Measurements from ENCODE around the gene DAPK3.

DNA sequence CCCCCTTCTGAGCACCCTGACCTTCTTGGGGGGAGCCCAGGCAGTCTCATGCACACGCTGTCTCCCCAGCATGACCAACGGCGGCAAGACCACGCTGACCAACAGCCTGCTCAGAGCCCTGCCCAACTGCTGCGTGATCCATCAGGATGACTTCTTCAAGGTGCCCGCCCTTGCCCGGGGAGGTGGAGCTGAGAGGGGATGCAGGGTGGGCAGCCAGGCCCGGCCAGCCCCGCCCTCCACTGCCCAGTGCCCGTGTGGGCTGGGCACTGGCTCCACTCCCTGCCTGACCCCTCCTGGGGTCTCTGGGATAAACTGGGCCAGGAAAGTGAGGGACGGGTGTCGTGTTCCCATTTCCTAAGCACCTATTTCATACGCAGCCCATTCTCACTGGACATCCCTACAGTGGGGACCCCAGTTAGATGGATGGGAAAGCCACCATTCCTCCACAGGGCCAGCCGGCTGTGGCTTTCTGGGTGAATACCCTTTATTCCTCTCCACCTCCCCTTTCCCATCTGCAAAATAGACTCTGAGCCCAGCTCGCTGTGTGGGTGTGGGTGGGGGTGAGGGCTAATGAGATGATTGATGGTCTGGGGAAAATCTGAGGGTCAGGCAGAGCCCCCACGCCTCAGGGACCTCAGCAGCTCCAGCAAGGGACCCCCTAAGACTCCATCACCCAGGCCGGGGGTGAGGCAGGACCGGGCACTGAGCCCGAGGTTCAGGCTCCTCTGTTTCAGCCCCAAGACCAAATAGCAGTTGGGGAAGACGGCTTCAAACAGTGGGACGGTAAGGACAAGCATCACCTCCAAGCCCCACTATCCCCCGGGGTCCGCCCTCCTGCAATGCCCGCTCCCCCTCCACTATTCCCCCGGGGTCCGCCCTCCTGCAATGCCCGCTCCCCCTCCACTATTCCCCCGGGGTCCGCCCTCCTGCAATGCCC, 34.1 kb downstream of the DAPK3 start:
- TF ChIP-seq TARDBP (IDR thresholded peaks at IDR 0.05), result no peak
- TF ChIP-seq SP1 (IDR thresholded peaks at IDR 0.05), result no peak
- no peak for TF ChIP-seq FOXK2 (IDR thresholded peaks at IDR 0.05)
- TF ChIP-seq FOXM1 (IDR thresholded peaks at IDR 0.05; ENCODE audit: borderline replicate concordance), result no peak
- no peak for TF ChIP-seq ELF4 (IDR thresholded peaks at IDR 0.05)
- no peak for TF ChIP-seq NFRKB (IDR thresholded peaks at IDR 0.05)
- TF ChIP-seq, protein P1, sequence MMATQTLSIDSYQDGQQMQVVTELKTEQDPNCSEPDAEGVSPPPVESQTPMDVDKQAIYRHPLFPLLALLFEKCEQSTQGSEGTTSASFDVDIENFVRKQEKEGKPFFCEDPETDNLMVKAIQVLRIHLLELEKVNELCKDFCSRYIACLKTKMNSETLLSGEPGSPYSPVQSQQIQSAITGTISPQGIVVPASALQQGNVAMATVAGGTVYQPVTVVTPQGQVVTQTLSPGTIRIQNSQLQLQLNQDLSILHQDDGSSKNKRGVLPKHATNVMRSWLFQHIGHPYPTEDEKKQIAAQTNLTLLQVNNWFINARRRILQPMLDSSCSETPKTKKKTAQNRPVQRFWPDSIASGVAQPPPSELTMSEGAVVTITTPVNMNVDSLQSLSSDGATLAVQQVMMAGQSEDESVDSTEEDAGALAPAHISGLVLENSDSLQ (IDR thresholded peaks at IDR 0.05), result no peak
- TF ChIP-seq FOXA1 (IDR thresholded peaks at IDR 0.05), result no peak
- TF ChIP-seq SUZ12 (IDR thresholded peaks at IDR 0.05), result no peak
- TF ChIP-seq BHLHE40 (IDR thresholded peaks at IDR 0.05; ENCODE audit: borderline replicate concordance), result no peak
- no peak for TF ChIP-seq ZNF384 (IDR thresholded peaks at IDR 0.05)
- TF ChIP-seq L3MBTL2 (conservative IDR thresholded peaks at IDR 0.05), result no peak
- TF ChIP-seq HDGF (IDR thresholded peaks at IDR 0.05; ENCODE audit: borderline replicate concordance), result no peak
- no peak for TF ChIP-seq CTBP1 (IDR thresholded peaks at IDR 0.05; ENCODE audit: borderline replicate concordance)
